Activated T-cell treated with anti-CD3 and anti-CD28 coated beads for 4 hours (primary cell): ENCODE data around the gene CLIP4.
"Not testable (repeated sequence)": the region's sequence is repeated elsewhere in the genome, so short reads cannot be mapped to it uniquely, and the experiment has no call there.

Source experiments
- DNase-seq: peaks from one replicate; pipeline ENCODE4 v3.0.0-alpha.2; 2020

Gene CLIP4

DNA sequence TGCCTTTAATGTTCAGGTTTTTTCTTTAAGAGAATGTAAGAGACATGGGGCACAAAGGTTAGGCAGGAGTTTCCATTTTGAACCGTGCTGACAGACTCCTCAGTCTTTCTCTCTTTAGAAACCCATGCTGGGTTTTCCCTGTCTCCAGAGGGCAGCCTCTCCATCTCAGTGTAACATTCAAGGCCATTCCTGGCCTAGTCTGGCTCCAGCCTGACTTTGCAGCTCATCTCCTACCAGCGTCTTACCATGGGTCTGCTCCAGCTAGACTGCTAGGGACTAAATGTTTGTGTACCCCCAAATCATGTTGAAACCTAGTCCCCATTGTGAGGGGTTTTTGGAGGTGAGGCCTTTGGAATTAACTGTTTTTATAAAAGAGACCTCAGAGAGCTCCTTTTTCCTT is 9.8 kb upstream of the CLIP4 start:
- DNase-seq = no peak

DNA sequence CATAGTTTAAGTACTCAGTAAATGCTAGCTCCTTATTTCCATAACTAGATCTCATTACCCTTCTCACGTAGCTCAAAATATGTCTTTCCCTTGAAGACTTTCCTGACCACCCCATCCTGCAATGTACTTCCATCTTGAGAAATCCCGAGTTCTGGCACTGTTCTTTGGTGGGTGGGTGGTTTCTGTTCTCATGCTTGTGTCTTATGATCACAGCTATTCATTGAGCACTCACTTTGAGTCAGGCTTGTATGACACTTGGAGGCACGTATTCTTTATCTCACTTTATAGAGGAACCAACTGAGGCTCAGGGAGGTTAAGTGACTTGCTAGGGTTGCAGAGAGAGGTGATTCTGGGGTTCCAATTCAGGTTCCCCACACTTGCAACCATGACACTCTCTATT is 9.0 kb upstream of the CLIP4 start:
- no peak for DNase-seq

DNA sequence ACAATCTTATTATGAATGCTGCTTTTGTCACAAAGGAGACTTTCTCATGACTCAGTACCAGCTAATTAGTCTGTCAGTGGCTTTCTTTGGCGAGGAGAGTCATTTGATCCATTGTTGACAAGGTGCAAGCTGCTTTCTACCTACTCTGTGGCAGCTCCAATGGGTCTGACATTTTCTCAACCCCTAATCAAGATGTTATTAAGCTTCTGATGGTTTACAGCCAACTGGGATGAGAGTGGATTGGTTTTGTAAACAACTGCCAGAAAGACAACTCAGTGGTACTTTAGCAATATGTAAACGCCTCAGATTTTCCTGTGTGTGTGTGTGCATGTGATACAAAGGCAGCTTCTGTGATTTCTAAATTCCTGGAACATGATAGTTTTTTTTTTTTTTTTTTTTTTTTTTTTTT is 8.2 kb upstream of the CLIP4 start:
- no peak for DNase-seq

DNA sequence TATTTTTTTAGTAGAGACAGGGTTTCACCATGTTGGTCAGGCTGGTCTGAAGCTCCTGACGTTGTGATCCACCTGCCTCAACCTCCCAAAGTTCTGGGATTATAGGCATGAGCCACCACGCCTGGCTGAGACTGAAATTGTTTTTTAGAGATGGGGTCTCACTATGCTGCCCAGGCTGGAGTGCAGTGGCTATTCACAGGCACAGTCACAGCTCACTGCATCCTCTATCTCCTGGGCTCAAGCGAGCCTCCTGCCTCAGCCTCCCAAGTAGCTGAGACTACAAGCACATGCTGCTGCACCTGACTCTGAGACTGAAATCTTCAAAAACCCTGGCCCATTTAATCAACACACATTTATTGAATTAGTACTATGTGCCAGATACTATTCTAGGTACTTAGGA is 7.7 kb upstream of the CLIP4 start:
- not testable (repeated sequence) for DNase-seq

DNA sequence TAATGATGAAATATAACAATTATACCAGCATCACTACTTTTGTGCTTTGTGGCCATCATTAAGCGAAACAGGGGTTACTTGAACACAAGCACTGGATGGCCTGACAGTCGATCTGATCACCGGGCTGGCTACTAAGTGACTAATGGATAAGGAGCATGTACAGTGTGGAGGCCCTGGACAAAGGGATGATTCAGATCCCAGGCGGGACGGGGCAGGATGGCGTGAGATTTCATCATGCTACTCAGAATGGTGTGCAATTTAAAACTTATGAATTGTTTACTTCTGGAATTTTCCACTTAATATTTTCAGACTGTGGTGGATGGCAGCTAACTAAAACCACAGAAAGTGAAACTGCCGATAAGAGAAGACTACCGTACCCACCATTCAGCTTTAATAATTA is 7.0 kb upstream of the CLIP4 start:
- DNase-seq = no peak

DNA sequence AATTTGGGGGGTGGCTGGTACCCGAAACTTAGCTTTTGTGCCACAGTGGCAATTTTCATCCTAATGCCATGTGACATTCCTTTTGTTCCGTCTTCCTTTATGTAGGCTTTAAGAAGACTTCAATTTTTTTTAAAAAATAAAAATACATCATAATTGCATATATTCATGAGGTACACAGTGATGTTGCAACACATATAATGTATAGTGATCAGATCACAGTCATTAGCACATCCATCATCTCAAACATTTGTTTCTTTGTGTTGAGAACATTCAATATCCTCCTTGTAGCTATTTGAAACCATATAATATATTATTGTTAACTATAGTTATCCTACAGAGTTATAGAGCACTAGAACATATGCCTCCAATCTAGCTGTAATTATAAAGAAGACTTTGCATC is 6.0 kb upstream of the CLIP4 start:
- no peak for DNase-seq

DNA sequence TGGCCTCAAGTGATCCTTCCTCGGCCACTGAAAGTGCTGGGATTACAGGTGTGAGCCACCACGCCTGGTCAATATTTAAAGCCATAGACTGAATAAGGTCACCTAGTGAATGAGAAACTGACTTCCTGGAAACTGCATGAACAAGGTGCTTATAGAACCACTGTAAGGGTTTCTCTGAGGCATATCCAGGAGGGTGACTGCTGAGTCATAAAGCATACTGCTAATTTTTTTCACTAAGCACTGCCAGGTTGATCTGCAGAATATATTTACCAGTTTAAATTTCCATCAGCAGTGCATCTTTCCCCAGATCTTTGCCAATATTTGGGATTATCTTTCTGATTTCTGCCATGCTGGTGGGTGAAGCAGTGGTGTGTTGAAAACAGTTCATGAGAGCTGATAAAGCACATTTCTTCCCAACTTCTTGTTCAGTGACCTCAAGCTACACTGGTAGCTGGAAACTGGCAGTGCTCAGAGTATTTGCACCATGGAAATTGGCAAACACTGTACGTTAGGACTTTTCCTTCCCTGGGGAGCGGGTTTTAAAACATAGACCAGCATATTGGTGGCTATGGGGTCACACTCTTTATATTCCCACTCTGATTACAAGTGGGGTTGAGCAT is 4.2 kb upstream of the CLIP4 start:
- DNase-seq = no peak

DNA sequence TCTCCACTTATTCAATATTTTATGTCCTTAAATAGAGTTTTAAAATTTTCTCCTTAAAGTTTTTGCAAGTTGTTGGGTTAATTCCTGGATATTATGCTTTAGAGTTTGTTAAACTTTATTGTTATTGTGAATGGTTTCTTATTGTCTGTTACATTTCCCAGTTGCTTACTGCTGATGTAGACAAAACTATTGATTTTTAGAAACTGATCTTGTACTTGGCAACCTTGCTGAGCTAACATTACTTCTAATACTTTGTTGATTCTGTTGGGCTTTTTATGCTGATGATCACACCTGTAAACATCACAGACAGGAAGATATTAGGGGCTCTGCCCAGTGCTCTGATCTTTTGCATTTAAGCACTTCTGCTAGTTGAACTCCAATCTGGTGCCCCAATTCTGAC is 2.8 kb upstream of the CLIP4 start:
- DNase-seq = no peak

DNA sequence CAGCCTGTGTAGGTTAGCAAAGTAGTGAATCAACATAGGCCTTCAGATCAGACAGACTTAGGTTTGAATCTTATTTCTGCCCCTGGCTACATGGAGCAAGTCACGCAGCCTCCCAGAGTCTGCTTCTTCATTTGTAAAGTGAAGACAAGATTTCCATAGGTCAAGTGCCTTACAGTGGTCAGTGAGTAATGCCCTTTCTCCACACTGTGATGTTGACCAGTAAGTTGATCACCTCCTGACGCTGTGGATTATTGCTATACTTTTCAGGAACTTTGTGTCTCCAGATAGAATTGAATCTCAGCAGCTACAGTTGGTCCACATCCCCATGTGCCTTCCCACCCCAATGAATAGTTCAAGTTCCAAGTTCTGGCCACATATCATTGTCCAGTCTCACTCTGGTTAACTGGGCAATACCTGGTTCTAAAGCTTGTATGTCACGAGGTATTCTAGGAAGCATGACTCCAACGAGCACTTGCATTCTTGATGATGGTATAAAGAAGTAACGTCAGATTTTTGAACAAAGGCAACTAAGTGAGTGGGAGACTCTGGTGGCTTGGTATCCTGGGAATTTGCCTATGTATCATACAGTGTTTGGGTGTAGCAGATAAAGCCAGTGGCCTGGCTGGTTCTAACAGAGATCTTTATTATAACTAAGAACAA is 2.1 kb upstream of the CLIP4 start:
- DNase-seq = no peak

DNA sequence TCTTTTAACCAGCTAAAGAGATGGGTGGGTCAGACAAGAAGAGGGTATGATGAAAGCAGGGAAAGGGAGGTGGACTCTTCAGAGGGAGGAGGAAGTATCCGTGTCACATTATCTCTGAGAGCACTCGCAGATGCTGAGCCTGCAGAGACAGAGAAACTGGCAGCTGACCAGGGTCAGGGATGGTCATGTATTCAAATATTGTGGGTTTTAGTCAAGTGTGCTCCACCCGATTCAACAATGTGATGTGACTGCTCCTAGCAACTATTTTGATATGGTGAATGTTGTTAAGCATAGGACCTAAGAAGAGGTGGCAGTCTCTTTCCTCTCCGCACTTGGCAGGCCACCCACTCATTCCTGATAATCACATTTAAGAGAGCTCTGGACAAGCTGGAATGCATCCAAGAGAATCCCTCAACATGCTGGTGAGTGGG is 1.3 kb upstream of the CLIP4 start:
- DNase-seq = no peak

DNA sequence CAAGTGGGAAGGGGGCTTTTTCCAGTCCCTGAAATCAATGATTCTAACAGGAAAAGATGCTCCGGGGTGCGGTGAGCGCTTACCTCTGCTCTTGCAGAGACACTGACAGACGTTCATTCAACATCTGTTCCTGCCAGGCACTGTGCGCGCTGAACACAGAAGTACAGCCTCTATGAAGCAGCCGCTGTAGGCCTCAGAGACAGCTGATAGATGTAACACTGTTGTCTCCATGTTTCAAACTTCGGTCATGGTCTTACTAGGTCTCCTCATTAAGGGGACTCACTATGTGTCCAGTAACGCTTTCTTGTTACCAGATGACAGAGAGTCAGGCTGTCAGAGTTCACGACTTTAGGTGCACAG is 649 bp upstream of the CLIP4 start:
- DNase-seq = no peak

DNA sequence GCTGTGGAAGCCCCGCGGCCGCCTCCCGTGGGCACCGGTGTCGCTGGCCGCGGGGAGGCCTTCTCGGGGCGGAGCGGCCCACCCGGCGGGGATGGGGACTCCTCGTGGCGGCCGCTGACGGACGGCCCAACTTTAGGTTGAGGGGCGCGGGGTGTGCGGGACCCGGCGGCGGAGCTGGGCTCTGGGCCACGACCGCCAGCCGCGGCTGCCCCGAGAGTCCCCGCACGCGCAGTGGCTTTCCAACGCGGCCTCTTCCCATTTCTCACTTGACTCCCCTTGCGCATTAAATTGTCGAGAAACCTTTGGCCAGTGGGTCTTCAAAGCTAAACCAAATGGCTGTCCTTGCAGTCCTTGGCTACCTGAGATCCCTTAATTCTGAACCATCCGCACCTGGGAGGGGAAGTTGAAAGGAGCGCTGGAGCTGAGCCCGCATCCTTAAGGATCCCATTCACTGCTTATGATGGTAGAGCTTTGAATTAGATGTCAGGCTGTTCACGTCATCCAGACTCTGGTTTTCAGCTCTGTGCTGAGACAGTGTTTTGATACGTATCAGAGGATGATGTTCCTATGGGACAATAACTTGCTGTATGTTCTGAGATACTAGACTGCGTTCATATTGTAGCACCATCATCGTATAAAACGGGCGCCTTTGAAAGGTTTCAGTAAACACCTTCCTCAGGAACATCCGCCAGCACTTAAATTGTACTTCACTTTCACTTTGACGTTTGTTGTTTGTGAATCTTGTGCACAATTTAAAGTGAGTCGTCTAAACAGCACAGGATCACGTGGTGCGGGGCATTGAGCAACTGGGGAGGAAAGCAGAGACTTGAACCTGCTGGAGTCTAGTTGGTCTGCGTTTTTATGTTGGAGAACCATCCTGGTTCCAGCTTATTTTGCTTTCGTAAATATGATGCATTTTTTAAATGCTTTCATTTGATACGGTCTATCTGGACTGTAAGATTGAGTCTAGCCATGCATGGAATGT is 874 bp downstream of the CLIP4 start:
- DNase-seq = peak; percentile 50

DNA sequence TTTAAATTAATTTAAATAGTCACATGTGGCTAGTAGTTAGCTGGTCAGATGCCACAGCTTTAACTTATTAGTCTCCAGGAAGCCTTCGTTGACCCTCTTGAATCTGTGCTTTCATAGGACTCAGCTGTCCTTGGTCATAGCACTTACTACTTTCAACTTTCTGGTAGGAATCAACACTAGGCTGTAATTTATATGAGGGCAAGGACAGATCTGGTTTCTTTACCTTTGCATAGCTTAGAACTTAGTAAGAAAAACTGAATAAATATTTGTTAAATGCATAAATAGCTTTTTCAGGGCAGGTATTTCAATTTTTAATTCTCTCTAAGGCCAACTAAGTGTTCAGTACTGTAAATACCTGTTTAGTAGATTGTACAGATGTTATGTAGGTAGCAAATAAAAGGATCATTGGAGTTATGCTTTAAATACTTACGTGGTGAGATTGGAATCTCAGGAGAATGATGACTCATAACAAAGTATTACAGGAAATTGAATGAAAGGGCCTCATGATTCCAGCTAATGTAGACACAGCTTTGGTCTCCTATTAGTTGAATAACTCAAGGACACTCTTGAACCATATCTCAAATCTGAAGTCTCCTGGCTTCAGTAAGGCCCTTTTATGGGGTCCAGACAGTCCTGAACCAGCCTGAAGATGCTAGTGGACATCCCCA is 2.6 kb downstream of the CLIP4 start:
- no peak for DNase-seq

DNA sequence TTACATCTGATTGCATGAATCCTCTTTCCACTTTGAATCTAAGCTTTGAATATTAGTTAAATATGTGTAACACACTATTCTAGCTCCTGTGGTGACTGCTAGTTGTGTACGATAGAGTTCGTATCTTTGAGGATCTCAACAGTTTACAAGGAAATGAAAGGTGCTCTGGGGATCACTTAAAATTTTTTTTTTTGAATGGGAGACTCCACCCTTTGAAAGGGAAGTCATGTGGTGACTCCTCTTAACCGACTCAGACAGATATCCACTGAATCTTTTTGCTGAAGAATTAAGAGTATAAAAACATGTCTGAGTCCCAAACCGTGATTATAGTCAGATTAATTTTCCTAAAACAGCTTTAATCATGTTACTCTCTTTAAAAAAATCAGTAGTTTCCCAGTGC is 4.0 kb downstream of the CLIP4 start:
- DNase-seq = no peak

DNA sequence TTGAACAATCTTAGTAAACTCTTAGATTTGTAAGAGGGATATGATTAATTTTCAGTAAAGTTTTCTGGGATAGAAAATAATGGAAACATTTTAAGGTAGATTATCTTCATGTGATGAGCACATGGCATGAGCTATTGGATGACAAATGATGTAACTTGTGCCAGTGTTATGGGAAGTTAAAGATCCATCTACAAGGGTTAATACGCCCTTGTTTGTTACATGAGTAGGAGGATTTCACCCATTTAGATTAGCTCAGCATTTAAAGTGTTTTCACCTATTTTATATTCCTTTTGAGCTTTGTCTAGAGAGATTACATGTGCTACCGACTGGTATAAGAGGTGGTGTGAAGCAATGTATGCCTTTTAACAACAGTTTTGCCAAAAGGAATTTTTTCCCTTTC is 5.6 kb downstream of the CLIP4 start:
- no peak for DNase-seq

DNA sequence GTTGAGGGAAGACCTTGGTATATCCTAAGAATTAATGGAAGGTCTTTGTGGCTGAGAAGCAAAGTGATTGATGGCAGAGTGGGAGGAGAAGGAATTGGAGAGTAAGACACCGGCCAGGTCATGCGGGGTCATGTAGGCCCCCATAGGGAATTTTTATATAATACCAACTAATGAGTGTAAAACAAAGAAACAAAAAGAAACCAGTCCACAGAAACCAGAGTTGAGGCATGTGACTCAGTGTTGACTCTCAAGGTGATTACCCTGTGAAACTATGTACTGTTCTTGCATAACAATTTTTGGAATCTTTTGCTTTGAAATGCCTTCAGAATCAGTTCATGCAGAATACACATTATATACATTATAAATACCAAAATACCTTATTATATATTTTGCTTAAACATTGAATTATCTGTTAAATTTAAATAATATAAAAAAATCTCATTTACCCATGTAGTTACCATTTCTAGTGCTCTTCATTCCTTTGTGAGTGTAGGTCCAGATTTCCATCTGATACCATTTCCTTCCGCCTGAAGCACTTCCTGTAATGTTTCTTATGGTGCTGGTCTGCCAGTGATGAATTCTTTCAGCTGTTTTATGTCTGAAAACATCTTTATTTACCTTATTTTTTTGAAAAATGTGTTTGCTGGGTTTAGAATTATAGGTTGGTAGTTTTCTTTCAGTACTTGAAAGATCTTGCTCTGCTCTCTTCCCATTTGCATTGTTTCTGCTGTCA is 8.6 kb downstream of the CLIP4 start:
- DNase-seq = no peak

DNA sequence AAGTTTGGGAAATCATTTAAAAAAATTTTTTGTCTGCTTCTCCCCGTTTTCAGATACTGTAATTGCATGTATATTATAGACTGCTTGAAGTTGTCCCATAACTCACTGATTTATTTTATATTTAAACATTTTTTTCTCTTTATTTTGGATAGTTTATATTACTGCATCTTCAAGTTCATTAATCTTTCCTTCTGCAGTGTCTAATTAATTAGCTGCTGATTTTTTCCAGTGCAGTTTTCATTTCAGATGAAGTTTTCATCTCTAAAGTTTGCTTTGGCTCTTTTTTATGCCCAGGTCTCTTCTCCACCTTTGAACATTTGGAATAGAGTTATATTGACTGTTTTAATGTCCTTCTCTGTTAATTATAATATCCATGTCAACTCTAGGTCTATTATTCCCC is 9.3 kb downstream of the CLIP4 start:
- no peak for DNase-seq

DNA sequence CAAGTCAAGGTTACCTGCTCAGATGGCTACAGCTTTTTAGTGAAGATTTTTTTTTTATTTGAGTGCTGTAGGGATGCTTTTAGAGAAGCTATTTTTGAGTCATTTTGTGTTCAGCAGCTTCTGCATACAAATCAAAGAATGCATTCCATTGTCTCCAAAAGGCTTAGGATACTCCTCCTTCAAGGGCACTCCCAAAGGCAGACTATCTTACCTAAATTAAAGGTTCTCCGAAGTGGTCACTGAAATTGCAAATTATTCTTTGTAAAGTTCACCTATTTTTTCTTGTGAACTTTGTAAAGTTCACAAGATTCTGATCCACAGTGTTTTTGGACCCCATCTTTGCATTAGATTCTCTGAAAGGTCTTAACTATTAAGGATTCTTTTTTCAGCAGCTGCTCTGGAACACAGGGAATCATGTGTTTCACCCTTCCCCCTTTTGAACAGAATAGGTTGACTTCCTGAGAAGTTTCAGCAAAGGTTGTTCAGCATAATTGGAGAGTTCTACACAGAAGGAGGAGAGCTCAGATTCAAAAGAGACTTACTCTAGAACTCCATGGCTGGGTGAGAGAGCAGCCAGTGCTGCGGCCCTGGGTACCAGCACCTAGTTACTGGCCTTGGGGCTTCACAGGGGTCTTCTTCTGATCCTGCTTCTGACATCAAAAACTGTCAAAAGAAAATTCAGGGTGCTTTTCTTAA is 14.5 kb downstream of the CLIP4 start:
- DNase-seq = no peak

DNA sequence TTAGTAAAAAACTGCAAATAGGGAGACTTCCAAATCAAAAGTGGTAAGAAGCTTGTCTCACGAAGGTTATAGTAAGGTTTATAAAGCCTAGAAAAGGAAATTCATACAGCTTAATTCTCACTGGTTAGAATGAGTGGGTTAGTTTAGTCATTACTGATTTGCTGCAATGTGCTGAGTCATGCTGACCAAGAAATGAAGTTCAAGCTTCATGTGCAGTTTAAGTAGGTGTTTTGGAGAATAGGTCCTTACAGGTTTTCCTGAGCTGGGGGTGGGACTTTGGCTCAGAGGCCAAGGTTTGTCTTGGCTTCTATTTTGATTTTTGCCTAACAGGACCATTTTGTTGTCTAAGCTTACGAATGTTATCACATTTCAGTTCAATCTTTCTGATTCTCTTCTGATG is 15.1 kb downstream of the CLIP4 start:
- DNase-seq = no peak

DNA sequence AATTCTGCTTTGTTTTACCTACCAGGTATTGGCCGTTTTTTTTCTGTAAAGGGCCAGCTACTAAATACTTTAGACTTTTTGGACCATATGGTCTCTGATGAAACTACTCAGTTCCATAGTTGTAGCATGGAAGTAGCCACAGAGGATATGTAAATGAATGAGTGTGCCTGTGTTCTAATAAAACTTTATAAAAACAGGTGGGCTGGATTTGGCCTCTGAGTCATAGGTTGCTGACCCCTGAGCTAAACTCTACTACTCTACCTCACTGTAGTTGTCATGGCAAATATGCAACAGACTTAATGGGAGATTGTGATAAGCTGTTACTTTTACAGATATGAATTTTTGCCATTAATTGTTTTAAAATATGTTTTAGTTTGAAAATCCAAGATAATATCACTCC is 19.7 kb downstream of the CLIP4 start:
- no peak for DNase-seq

DNA sequence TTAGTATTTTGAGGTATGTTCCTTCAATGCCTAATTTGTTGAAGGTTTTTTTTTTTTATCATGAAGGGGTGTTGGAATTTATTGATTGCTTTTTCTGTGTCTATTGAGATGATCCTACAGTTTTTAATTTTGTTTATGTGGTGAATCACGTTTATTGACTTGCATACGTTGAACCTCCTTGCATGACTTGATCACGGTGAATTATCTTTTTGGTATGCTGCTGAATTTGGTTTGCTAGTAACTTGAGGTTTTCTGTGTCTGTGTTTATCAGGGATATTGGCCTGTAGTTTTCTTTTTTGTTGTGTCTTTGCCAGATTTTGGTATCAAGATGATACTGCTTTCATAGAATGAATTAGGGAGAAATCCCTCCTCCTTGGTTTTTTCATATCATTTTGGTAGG is 23.9 kb downstream of the CLIP4 start:
- DNase-seq = no peak

DNA sequence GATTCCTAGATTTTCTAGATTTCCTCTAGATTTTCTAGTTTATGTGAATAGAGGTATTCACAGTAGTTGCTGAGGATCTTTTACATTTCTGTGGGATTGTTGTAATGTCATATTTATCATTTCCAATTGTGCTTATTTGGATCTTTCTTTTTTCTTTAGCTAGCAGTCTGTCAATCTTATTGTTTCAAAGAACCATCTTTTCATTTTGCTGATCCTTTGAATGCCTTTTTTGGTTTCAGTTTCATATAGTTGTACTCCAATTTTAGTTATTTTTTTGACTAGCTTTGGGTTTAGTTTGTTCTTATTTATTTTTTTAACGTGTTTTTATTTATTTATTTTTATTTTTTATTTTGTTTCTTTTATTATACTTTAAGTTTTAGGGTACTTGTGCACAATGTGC is 24.5 kb downstream of the CLIP4 start:
- no peak for DNase-seq
